ENCODE data around the gene NEDD8. TPM values are rescaled to one million over a fixed set of nuclear protein-coding genes. Genes with fewer than 3 reads are reported as not detected.
A peak's percentile ranks its signal among the peaks of the same experiment; 100 is the strongest.

NEDD8 gene
- total RNA-seq, 6 experiments from 2014 or later, result 60.0 to 72.9 (median 68.7) TPM

DNA sequence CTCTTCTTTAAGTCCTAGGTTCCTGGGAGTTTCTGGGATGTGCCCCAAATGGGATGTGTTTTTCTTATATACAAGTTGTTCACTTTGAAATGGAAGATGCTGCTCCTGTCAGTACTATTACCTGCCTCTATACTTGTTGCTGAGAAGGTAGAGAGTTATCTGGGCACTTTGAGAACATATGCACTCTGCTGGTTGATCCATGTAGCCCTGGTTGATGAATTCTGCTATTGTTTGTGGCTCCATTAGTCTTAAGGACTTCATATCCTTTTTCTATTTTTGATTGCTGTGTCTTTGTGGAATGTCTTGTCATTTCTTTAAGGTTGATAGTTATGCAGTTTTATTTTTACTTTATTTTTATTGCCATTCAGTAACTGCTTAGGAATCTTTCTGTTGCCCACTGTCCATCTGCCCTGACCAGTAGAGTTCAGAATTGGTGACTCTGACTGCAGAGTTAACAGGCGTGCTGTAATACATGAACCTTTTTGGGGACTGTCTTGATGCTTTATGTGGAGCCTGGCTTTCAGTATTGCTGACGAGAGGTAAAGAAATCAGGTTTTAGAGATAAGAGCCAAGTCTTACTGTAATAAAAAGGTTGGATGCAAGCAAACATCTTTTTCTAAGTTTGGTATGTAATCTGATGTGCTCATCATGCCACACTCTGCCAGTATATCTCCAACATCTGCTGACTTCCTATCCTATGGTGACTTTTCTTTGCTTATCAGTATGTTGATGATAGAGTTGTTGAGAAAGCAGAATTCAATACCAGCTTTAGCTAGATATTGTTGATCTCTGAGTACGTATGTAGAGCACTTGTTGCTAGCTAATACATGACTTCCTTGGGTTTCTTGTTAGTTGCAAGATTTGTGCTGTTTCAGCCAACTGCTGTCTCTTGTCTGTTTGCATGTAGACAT lies 2.2 kb upstream of the NEDD8 start:
- TF ChIP-seq, protein P1, sequence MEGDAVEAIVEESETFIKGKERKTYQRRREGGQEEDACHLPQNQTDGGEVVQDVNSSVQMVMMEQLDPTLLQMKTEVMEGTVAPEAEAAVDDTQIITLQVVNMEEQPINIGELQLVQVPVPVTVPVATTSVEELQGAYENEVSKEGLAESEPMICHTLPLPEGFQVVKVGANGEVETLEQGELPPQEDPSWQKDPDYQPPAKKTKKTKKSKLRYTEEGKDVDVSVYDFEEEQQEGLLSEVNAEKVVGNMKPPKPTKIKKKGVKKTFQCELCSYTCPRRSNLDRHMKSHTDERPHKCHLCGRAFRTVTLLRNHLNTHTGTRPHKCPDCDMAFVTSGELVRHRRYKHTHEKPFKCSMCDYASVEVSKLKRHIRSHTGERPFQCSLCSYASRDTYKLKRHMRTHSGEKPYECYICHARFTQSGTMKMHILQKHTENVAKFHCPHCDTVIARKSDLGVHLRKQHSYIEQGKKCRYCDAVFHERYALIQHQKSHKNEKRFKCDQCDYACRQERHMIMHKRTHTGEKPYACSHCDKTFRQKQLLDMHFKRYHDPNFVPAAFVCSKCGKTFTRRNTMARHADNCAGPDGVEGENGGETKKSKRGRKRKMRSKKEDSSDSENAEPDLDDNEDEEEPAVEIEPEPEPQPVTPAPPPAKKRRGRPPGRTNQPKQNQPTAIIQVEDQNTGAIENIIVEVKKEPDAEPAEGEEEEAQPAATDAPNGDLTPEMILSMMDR (IDR thresholded peaks at IDR 0.05), result no peak
- no peak for TF ChIP-seq POLR2A (IDR thresholded peaks at IDR 0.05)
- intact Hi-C loops (cut with DNase I), result no loop called here
- H3K4me1 ChIP-seq, result peaks cover 0 to 29% (median 8%) of the 10 kb centered on the region in 4 donors
- 89% methylated on average over 3 of the region's 3 CpGs for WGBS (ENCODE audit: insufficient coverage, low coverage, low lambda C conversion rate, missing lambda C conversion rate)
- H3K27me3 ChIP-seq, result no peaks in the 10 kb centered on the region
- H3K4me3 ChIP-seq, result peak overlapping the region in 1 of 3 donors; percentile 81
- peaks cover 1 to 39% (median 15%) of the 10 kb centered on the region in 4 donors for H3K36me3 ChIP-seq
- ATAC-seq (no peak), DNase-seq (no peak)
- no peaks in the 10 kb centered on the region for H3K9me3 ChIP-seq
- no peak overlapping the region for H3K27ac ChIP-seq

- ATAC-seq (no peak), DNase-seq (peak in 1 of 3 donors; percentile 44)
- H3K27ac ChIP-seq, result peak overlapping the region in 1 of 3 donors; percentile 85
- no peaks in the 10 kb centered on the region for H3K27me3 ChIP-seq
- peaks cover under 1 to 30% (median 15%) of the 10 kb centered on the region in 4 donors for H3K36me3 ChIP-seq
- TF ChIP-seq, protein P1 (IDR thresholded peaks at IDR 0.05), result no peak
- no peak for TF ChIP-seq POLR2A (IDR thresholded peaks at IDR 0.05)
- peaks cover 0 to 38% (median 8%) of the 10 kb centered on the region in 4 donors for H3K4me1 ChIP-seq
- intact Hi-C loops (cut with DNase I), result no loop called here
- WGBS (ENCODE audit: insufficient coverage, low coverage, low lambda C conversion rate, missing lambda C conversion rate), result 56% methylated on average over 2 of the region's 2 CpGs
- H3K9me3 ChIP-seq, result no peaks in the 10 kb centered on the region
- peak overlapping the region; percentile 81 to 97 (median 95) for H3K4me3 ChIP-seq
These were observed 1.3 kb upstream of the NEDD8 start for GRCh38 chr14:24233538-24233866.

DNA sequence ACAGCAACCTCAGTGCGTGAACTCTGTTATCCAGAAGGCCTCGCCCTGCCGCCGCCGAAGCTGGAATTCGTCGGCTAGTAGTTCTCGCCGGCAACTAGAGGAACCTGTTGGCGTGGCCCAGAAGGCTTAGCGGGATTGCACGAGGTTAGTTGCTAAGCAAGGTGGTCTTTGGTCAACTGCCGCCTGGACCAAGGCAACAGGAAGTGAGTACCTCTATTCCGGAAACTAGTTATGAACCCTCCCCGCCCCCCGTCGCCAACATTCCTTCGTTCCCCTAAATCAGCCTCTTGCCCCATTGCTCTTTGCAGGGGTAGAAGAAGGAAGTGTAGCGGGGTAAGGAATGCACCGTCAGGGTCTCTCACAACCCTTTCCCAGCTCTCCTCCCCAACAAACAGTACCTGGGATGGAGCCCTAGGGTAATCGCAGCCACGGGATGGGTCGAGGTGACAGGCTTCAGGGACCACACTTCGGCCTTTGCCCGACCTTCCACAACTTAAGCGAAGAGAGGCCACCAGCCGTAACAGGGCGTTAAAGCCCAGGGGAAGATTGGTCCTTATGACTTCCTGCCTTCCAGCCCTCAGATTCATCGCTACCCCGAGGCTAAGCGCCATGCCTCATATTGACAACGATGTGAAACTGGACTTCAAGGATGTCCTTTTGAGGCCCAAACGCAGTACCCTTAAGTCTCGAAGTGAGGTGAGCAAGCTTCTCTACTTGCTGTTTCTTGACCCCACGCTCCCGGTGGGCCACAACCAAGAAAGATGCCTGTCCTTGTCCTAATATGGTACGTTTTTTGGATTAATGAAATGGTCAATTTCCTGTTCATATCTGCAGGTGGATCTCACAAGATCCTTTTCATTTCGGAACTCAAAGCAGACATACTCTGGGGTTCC lies 724 bp upstream of the NEDD8 start, which contains the start of gene GMPR2:
Gene GMPR2, plus strand, starts transcription at position 285 of the 893 bp plus-strand sequence. Its CDS starts 325 bp downstream, at position 610.
- DNase-seq (peak in 1 of 3 donors; percentile 63), ATAC-seq (peak; percentile 64 to 77 (median 69))
- 3% methylated on average over 33 of the region's 38 CpGs for WGBS (ENCODE audit: insufficient coverage, low coverage, low lambda C conversion rate, missing lambda C conversion rate)
- Histone ChIP-seq H3K4me3 (peak within 1 kb of the TSS; percentile 81 to 97 (median 95)), H3K9me3 (no peaks in the 10 kb centered on the region), H3K36me3 (peaks cover 0 to 25% (median 15%) of the 10 kb centered on the region in 4 donors), H3K27ac (peak within 1 kb of the TSS; percentile 74 to 85 (median 76)), H3K4me1 (peaks cover 0 to 39% (median 8%) of the 10 kb centered on the region in 4 donors), H3K27me3 (no peaks in the 10 kb centered on the region)
- intact Hi-C loops (cut with DNase I), result no loop called here
- no peak for TF ChIP-seq POLR2A (IDR thresholded peaks at IDR 0.05)
- TF ChIP-seq, protein P1 (IDR thresholded peaks at IDR 0.05), result no peak

Data from right lobe of liver (tissue), 6 donors.